Ishikawa (cell line): ENCODE measurements around the gene BMPER.

Experiments used
- CREB1 ChIP-seq: IDR thresholded peaks from 2 replicates; pipeline ENCODE4 v1.6.1; 2012; ENCODE audit warnings: low read depth
- EP300 ChIP-seq: IDR thresholded peaks from 2 replicates; pipeline ENCODE4 v1.6.1; 2012; ENCODE audit warnings: borderline replicate concordance
- RAD21 ChIP-seq: IDR thresholded peaks from 2 replicates; pipeline ENCODE4 v1.6.1; 2012; ENCODE audit warnings: low read depth
- REST ChIP-seq: IDR thresholded peaks from 2 replicates; pipeline ENCODE4 v1.6.1; 2012; ENCODE audit warnings: low read depth, mild to moderate bottlenecking
- TAF1 ChIP-seq: IDR thresholded peaks from 2 replicates; pipeline ENCODE4 v1.6.1; 2012; ENCODE audit warnings: low read depth, mild to moderate bottlenecking
- YY1 ChIP-seq: IDR thresholded peaks from 2 replicates; pipeline ENCODE4 v1.6.1; 2012; ENCODE audit warnings: low read depth

- TF ChIP-seq EP300 (no peak), RAD21 (no peak), YY1 (no peak), TAF1 (no peak), CREB1 (no peak), REST (no peak)
Measured at GRCh38 chr7:34157137-34157536, 251.8 kb downstream of the BMPER start.
